ENCODE measurements around the gene ZNF333. TPM values are rescaled to one million over a fixed set of nuclear protein-coding genes. Genes with fewer than 3 reads are reported as not detected.

The ZNF333 gene
- total and polyA plus RNA-seq, 2 donors (not counting 3 experiments of a cell fraction or from before 2014, with no cell fraction given): 11.1 to 19.7 TPM

DNA sequence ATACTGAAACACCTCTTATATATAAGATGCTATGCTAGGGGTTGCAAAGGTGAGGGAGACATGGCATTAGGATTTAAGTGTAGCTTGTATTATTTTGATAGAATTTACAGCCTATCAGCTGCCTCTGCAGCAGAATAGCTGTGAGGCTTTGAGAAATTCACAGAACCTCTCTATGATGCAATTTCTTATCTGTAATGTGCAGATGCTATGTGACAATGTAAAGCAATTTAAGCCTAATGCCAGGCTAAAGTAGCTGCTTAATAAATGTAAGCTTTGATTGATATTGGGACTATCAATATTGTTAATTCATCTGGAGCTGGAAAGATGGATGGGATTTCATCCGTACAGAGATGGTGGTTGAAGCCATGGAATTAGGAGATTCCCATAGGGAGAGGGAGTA, 16.8 kb upstream of the ZNF333 start:
- H3K36me3 ChIP-seq (ENCODE audit: control insufficient read depth in 2 of 2, extremely low read depth in 1 of 2, insufficient read depth in 2 of 2, low read length in 2 of 2): no peaks in the 10 kb centered on the region
- H3K79me2 ChIP-seq (ENCODE audit: control insufficient read depth, insufficient read depth, low read length): no peaks in the 10 kb centered on the region
- H2AFZ ChIP-seq (ENCODE audit: low read depth, low read length): no peak overlapping the region
- no TSS peak for BruUV-seq (replicated peaks)
- H3K4me3 ChIP-seq (replicated peaks in 1 of 3; ENCODE audit: insufficient read depth in 1 of 3, low read depth in 1 of 3, low read length in 3 of 3): no peak overlapping the region
- H3K27ac ChIP-seq (ENCODE audit: insufficient read depth, low read depth, low read length): no peak overlapping the region
- H3K9me1 ChIP-seq (replicated peaks; ENCODE audit: control insufficient read depth, extremely low read depth, insufficient read depth, low read length): no peaks in the 10 kb centered on the region
- FAIRE-seq (no peak), DNase-seq (ENCODE audit: low read depth, low spot score) (no peak)
- no peaks in the 10 kb centered on the region for H3K9me3 ChIP-seq (replicated peaks; ENCODE audit: control insufficient read depth, insufficient read depth, low read length)
- TF ChIP-seq, protein P1, sequence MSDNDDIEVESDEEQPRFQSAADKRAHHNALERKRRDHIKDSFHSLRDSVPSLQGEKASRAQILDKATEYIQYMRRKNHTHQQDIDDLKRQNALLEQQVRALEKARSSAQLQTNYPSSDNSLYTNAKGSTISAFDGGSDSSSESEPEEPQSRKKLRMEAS (IDR thresholded peaks at IDR 0.05; ENCODE audit: insufficient read depth, insufficient read length): no peak
- TF ChIP-seq EZH2 (IDR thresholded peaks at IDR 0.05; ENCODE audit: borderline replicate concordance, low read depth, low read length, severe bottlenecking) (no peak), POLR2AphosphoS5 (IDR thresholded peaks at IDR 0.05; ENCODE audit: insufficient read depth, low read depth, low read length) (no peak)
- TF ChIP-seq, protein P2, sequence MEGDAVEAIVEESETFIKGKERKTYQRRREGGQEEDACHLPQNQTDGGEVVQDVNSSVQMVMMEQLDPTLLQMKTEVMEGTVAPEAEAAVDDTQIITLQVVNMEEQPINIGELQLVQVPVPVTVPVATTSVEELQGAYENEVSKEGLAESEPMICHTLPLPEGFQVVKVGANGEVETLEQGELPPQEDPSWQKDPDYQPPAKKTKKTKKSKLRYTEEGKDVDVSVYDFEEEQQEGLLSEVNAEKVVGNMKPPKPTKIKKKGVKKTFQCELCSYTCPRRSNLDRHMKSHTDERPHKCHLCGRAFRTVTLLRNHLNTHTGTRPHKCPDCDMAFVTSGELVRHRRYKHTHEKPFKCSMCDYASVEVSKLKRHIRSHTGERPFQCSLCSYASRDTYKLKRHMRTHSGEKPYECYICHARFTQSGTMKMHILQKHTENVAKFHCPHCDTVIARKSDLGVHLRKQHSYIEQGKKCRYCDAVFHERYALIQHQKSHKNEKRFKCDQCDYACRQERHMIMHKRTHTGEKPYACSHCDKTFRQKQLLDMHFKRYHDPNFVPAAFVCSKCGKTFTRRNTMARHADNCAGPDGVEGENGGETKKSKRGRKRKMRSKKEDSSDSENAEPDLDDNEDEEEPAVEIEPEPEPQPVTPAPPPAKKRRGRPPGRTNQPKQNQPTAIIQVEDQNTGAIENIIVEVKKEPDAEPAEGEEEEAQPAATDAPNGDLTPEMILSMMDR (IDR thresholded peaks at IDR 0.05; ENCODE audit: extremely low read depth in 1 of 2, insufficient read depth in 1 of 2, low read depth in 1 of 2, low read length in 2 of 2): no peak
- H4K20me1 ChIP-seq (replicated peaks; ENCODE audit: control insufficient read depth, extremely low read depth, insufficient read depth, low read length): no peaks in the 10 kb centered on the region
- no peaks in the 10 kb centered on the region for H3K4me1 ChIP-seq (ENCODE audit: control insufficient read depth, extremely low read depth, insufficient read depth, low read length)
- intact Hi-C loops (cut with micrococcal nuclease) (no loop called here), dilution Hi-C loops (cut with MboI; ENCODE audit: extremely low pct_ligation_motif_present, low sequenced_read_pairs) (no loop called here)
- ChIA-PET CTCF (interaction anchor here (1.2 kb wide), 1 partner anchor 13 kb away, joined by 8 read pairs; no protein-coding TSS in a partner anchor), POLR2A (no interaction called here)
- H3K9ac ChIP-seq (replicated peaks; ENCODE audit: extremely low read depth, insufficient read depth, low read length): no peak overlapping the region
- H3K27me3 ChIP-seq (ENCODE audit: control insufficient read depth in 2 of 2, insufficient read depth in 2 of 2, low read length in 2 of 2): no peaks in the 10 kb centered on the region
- no peak overlapping the region for H3K4me2 ChIP-seq (ENCODE audit: insufficient read depth, low read length)

DNA sequence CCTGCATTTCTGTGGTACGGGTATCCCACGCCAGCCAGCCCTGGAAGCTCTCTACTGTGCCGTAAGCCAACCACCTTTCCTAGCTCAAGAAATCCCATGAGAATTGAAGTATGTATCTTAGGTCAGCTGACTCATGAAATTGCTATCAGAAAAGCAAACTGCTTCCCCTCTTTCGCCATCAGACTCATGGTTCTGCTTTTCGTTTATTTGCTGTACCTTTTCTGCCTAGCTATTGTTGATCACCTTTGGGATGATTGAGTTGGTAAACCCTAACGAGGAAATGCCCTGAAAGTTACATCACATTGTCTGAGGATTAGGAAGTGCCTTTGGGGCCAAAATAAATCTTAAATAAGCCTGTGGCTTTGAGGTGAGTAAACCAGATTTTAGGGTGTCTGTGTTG, 15.1 kb upstream of the ZNF333 start, which contains the start of gene ADGRE3:
TSS of gene ADGRE3 (minus strand) at position 81 of the 400 bp plus-strand sequence. CDS start at position 7, 74 bp downstream.
- H3K36me3 ChIP-seq (ENCODE audit: control insufficient read depth in 2 of 2, extremely low read depth in 1 of 2, insufficient read depth in 2 of 2, low read length in 2 of 2): no peaks in the 10 kb centered on the region
- no peaks in the 10 kb centered on the region for H3K27me3 ChIP-seq (ENCODE audit: control insufficient read depth in 2 of 2, insufficient read depth in 2 of 2, low read length in 2 of 2)
- H3K9me3 ChIP-seq (replicated peaks; ENCODE audit: control insufficient read depth, insufficient read depth, low read length): no peaks in the 10 kb centered on the region
- H3K9ac ChIP-seq (replicated peaks; ENCODE audit: extremely low read depth, insufficient read depth, low read length): no peak within 1 kb of the TSS
- intact Hi-C loops (cut with micrococcal nuclease): no loop called here
- no peak within 1 kb of the TSS for H3K4me2 ChIP-seq (ENCODE audit: insufficient read depth, low read length)
- no peaks in the 10 kb centered on the region for H4K20me1 ChIP-seq (replicated peaks; ENCODE audit: control insufficient read depth, extremely low read depth, insufficient read depth, low read length)
- FAIRE-seq (no peak), DNase-seq (ENCODE audit: low read depth, low spot score) (no peak)
- POLR2A ChIA-PET: no interaction called here
- no peak within 1 kb of the TSS for H2AFZ ChIP-seq (ENCODE audit: low read depth, low read length)
- CTCF ChIA-PET: interaction anchor here (2.2 kb wide), 1 partner anchor 12 kb away, joined by 9 read pairs; no protein-coding TSS in a partner anchor
- H3K9me1 ChIP-seq (replicated peaks; ENCODE audit: control insufficient read depth, extremely low read depth, insufficient read depth, low read length): no peaks in the 10 kb centered on the region
- dilution Hi-C loops (cut with MboI; ENCODE audit: extremely low pct_ligation_motif_present, low sequenced_read_pairs): no loop called here
- no peaks in the 10 kb centered on the region for H3K4me1 ChIP-seq (ENCODE audit: control insufficient read depth, extremely low read depth, insufficient read depth, low read length)
- H3K27ac ChIP-seq (ENCODE audit: insufficient read depth, low read depth, low read length): no peak within 1 kb of the TSS
- H3K4me3 ChIP-seq (replicated peaks in 1 of 3; ENCODE audit: insufficient read depth in 1 of 3, low read depth in 1 of 3, low read length in 3 of 3): no peak within 1 kb of the TSS
- H3K79me2 ChIP-seq (ENCODE audit: control insufficient read depth, insufficient read depth, low read length): no peaks in the 10 kb centered on the region
- TF ChIP-seq MYC (IDR thresholded peaks at IDR 0.05; ENCODE audit: low read depth, low read length) (no peak), GATA2 (IDR thresholded peaks at IDR 0.05; ENCODE audit: insufficient read depth, insufficient read length, low read depth, low read length) (no peak), POLR2AphosphoS5 (IDR thresholded peaks at IDR 0.05; ENCODE audit: insufficient read depth, low read depth, low read length) (no peak), POLR2A (IDR thresholded peaks at IDR 0.05; ENCODE audit: low read depth, low read length) (no peak), JUN (IDR thresholded peaks at IDR 0.05; ENCODE audit: borderline replicate concordance, insufficient read depth, insufficient read length, low read depth) (no peak), FOS (IDR thresholded peaks at IDR 0.05; ENCODE audit: borderline replicate concordance, insufficient read depth, low read length) (no peak), EZH2 (IDR thresholded peaks at IDR 0.05; ENCODE audit: borderline replicate concordance, low read depth, low read length, severe bottlenecking) (no peak)
- TF ChIP-seq, protein P1 (IDR thresholded peaks at IDR 0.05; ENCODE audit: insufficient read depth, insufficient read length): no peak
- TF ChIP-seq, protein P2 (IDR thresholded peaks at IDR 0.05; ENCODE audit: extremely low read depth in 1 of 2, insufficient read depth in 1 of 2, low read depth in 1 of 2, low read length in 2 of 2): no peak
- no TSS peak for BruUV-seq (replicated peaks)
